ENCODE measurements around the gene ACSL5. TPM values are rescaled to one million over a fixed set of nuclear protein-coding genes. Genes with fewer than 3 reads are reported as not detected.
"Not testable (repeated sequence)": the region's sequence is repeated elsewhere in the genome, so short reads cannot be mapped to it uniquely, and the experiment has no call there.

Gene ACSL5
- polyA plus RNA-seq, 3 donors: 4.1 to 5.5 (median 5.3) TPM

DNA sequence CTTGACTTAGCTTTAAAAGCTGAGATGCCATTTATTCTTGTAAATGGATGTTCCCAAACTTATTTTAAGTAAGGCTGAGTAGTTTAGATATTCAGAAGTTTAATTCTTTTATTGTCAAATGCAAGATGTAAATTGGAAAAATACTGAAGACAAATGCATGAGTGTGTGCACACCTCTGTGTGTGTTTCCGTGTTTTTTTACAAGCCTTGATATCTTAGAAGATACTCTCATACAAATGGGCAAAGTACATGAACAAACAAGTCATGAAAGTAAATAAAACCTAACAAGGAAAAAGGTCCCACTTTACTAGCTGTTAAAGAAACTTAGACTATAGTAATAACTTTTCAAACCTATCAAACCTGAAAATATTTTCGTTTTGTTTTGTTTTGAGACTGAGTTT is 29.0 kb downstream of the ACSL5 start:
- DNase-seq: no peak

DNA sequence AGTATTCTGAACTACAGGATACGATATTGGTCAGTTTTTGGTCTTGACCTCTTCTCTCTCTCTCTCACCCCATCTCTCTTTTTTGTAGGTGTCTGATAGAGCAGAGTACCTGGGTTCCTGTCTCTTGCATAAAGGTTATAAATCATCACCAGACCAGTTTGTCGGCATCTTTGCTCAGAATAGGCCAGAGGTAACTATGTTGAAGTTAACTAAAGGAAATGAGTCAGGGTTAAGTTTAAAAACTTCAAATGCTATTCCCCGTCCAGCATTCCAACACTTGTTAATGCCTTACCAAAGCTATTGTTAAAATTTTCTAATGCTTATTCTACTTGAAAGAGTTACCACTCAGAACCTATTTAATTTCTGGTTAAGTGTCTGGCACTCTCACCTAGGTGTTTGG is 30.7 kb downstream of the ACSL5 start:
- no peak for DNase-seq

DNA sequence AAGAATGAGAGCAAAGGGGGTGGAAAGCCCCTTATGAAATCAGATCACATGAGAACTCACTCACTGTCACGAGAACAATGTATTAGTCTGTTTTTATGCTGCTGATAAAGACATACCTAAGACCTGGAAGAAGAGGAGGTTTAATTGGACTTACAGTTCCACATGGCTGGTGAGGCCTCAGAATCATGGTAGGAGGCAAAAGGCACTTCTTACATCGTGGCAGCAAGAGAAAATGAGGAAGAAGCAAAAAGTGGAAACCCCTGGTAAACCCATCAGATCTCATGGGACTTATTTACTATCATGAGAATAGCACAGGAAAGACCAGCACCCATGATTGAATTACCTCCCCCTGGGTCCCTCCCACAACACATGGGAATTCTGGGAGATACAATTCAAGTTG is 32.9 kb downstream of the ACSL5 start:
- not testable (repeated sequence) for DNase-seq

DNA sequence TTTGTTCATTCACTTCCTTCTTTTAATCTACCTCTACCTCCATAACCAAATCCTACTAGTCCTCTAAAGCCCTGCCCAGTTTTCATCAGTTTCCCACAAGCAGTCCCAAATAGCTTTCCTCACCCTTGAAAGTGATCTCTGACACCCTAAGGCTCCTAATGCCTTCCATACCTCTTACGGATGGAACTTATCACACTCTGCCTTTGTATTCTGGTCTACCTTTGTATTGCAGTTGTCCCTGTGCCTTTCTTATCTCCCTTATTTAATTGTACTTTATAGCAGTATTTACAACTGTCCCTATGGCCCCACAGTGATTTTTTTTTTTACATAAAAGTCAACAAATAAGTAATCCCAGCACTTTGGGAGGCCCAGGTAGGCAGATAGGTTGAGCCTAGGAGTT is 33.8 kb downstream of the ACSL5 start:
- no peak for DNase-seq

DNA sequence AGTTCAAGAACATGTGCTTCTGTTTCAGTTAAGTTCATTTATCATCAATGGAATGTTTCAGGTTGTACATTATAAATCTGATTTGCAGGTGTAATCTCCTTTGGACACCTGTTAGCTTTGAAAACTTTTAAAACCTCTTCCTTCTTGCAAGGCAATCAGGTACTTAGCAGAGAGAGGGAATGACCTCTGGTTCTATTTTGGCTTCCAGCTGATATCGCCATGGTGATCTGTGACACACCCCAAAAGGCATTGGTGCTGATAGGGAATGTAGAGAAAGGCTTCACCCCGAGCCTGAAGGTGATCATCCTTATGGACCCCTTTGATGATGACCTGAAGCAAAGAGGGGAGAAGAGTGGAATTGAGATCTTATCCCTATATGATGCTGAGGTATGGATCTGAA is 35.4 kb downstream of the ACSL5 start:
- no peak for DNase-seq

DNA sequence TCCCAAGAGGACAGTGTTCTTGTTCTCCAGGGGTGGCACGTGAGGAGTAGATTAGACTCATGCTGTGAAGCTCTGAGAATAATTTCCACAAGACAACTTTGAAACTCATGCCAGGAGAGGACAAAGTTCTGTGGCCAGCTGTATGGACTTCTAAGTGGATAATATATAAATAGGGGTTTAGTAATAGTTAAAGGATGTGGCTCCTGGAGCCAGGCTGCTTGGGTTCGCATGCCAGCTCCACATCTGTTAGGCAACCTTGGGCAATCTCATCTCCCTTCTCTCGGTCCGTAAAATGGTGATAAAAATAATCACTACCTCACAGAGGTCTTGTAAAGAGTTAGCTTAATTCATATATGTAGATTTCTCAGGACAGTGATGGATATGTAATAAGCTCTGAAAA is 35.8 kb downstream of the ACSL5 start:
- no peak for DNase-seq

DNA sequence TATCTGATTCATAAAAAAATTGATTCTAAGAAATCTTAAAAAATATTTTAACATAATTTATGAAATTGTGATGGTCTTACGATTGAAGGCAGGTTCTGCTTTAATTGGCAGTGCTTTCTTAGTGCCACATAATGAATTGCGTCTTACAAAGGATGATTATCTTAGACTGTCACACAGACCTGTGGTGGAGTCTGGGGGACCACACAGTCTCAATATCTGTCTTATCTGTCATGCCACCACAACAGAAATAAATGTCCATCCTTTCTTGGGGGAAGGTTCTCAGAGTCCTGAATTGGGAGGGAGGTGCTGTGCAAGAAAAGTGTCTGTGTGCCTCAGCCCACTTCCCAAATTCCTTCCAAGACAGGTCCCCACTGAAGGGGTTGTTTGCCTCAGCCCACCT is 38.8 kb downstream of the ACSL5 start:
- DNase-seq: no peak

DNA sequence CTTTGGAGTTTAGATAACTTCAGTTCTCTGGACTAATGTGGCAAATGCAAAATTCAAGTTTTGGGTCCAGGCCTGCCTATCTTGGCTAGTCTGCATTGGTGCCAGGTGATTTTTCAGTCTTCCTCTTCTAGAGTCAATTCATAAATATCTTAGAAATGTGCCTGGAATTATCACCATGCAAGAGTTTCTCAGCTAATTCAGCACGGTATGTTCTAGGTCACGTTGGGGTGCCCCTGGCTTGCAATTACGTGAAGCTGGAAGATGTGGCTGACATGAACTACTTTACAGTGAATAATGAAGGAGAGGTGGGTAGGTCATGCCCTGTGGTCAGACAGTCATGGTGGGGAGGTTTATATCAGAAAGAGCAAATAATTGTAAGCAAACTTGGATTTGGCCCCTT is 47.8 kb downstream of the ACSL5 start:
- DNase-seq: no peak

DNA sequence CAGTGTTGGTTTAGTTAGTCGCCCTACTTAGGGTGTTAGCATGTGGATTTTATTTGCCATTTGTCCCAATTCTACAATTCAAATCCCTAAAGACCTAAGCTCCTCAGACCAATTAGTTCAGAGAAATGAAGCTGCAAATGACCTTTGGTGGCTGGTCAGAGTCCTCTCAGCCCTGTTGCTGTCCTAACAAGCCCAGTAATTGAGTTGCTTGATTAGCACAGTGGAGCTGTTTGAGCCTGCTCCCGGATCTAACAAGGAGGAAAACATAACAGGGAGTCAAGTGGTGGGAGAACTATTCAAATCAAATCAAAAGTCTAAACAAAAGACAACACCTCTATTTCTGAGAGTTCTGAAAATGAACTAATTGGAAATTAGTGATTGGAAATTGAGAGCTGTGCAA is 50.7 kb downstream of the ACSL5 start:
- DNase-seq: no peak

DNA sequence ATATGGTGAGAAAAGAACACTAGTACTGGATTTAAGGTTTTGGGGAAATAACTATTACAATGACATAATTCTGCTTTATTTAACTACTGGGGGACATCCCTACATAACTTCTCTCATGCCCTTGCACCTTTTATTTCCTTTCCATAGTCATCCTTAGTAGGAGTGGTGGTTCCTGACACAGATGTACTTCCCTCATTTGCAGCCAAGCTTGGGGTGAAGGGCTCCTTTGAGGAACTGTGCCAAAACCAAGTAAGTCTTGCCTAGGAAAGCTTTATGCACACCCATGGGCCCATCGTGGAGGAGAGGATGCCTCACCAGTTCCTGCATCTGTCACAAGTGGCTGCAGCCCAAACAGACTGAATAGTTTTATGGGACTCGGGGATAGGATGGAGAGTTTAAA is 52.2 kb downstream of the ACSL5 start:
- no peak for DNase-seq

DNA sequence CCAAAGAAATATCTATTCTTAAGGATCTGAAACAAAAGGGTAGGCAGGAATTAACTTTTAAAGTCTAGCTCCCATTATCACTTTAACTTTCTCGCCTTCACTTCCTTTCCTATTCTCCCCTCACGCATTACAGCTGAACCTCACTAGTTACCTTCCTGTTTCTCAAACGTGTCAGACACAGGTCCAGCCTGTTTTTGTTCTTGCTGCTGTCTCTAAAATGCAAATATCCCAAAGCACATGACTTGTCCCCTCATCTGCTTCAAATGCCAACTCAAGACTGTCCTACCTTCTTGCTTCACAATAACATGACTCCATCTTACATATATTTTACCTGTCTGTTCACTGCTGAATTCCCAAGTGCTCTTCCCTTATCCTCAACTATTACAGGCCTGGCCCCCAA is 55.2 kb downstream of the ACSL5 start:
- no peak for DNase-seq

DNA sequence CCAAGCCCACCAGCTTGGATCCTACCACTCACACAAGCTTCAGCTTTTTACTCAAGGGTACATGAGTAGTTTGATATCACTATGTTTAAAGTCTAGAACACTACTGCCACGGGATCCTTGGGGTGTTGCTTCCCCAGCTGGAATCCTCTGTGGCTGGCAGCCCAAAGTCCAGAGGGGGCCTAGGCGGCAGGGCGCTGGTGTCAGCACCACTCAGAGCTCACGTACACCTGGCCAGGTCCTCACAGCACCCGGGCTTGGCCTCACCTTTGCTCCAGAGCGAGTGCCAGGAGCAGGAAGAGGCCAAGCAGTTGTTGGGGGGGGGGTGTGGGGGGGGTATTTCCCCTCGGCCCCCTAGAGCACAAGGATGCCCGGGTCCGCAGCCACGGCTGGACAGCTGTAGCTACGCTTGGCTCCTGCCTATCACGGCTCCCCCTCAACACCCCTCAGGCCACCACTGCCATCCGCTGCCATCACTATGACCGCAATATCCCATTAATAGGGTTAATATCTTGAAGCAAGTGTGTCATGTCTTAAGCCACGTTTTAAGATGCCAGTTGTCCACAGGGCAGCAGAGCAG is 55.8 kb downstream of the ACSL5 start:
- no peak for DNase-seq

DNA sequence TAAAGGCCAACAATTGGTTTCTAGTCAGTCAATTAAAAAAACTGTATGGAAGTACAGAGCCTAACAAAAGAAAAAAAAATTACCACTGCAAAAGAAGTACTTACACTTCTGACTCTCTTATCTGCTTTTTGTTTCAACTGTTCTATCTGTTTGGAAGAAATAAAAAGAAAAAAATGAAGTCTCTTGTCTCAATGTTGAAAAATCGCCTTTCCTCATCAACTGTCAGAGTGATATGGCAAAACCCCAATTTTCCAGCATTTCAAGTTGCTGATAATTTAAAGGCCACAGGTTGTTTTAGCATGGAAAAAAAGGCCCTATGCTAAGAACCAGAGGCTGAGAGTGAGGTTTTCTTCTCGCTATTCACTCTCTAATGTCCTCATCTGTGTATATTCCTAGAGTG is 59.2 kb downstream of the ACSL5 start:
- DNase-seq: no peak

DNA sequence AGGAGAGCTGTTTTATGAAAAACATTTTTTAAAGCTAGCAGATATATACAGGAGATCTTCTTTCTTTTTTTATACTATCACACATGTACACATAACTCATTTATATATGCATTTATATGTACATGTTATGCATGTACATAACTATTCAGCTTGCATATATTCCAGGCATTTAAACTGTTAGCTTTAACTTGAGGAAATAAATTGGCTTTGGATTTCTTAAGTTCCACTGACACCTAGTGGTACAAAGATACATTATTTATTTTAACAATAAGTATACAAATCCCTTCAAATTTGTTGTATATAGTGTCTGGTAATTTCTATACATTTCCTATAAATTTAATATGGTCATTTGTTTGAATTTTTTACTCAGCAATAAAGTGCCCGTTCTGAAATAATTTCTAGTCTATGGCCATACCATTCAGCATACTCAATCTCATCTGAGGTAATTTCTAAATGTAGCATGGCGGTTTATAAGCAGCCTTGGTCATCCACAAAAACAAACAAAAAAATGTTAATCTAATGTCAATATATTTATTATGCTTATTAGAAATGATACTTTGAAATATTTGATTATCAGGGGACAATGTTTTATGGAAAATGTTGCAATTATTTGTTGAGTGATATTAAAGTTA is 61.2 kb downstream of the ACSL5 start:
- peak; percentile 16 for DNase-seq

DNA sequence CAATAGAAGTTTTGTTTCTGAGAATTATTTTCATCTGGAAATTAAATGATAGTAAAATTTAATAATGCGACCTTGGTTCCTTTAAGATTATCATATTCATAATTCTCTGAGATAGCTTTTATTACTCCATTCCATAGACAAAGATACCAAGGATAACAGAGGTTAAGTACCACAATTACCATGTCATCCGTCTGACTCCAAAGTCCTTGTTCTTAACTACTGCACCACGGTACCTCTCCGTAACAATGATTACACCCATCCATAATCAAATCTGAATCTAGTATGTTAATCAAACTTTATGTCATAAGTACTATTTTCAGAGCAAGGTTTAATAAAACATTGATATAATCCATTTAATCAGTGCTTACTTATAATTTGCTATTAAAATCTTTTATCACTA is 64.4 kb downstream of the ACSL5 start:
- DNase-seq: no peak

DNA sequence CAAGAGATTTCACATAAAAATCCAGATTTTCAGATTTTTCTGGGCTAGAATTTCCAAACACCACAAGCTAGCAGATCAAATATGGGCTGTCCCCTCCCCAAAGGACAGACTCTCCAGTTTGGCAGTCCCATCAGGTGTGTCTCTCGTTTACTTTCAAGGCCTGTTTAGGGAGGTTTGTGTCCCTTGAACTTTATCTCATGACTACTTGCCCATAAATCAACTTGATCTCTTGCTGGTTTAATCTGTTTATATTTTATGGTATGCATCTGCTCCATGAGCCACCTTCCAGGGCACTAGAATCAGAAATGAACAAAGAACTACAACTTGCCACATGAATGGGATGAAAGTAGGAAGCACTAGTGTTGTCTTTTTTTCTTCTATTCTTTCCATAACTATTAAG is 67.6 kb downstream of the ACSL5 start:
- DNase-seq: no peak

DNA sequence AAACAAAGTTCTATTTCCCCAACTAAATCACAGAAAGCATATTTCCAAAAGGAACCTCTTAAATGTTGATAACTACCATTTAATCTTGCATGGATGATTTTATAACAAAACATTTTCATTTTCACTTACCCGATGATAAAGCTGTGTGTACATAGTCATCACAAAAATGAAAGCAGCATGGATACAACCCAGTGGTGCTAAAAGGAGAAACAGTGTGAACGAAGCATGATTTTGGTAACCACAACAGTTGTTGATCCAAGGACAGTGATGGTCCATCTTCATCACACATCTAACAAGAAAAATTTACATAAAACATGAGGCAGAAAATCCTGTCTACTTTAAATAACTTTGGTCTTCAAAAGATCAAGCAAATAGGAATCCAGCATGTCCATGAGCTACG is 68.1 kb downstream of the ACSL5 start:
- DNase-seq: no peak

DNA sequence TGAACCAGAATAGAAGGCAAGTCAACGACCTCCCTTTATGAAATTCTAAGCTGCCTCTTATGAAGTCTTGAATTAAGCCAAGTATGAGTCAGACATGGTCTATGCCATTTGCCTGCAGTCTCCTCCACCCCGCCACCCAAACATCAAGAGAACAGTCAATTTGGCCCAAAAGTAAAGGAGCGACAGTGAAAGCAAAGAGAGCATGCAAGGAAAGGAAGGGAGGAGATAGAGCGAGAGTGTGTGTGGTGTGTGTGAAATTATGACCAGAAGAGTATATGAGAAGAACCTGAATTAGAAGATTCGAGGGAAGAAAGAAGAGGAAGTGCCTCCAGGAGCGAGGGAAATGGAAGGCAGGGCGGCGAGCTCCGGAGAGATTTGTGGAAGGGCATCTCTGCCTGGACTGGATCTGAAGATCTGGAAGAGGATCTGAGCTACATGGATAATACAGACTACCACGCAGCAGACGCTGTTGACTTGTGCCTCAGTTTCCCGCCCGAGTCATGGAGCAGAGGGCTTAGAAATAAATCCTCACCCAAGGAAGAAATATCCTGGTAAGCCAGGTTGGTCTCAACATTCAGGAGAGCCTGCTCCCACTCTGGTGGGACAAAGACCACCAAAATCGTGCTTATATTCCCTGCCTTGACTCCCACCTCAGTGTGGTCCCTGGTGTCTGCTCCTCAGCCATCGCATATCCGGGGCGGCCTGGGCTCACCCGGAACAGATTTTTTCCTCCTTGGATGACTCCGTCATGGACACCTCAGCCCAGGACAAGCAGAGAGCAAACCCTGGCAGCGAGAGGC is 72.3 kb downstream of the ACSL5 start:
- DNase-seq: no peak

DNA sequence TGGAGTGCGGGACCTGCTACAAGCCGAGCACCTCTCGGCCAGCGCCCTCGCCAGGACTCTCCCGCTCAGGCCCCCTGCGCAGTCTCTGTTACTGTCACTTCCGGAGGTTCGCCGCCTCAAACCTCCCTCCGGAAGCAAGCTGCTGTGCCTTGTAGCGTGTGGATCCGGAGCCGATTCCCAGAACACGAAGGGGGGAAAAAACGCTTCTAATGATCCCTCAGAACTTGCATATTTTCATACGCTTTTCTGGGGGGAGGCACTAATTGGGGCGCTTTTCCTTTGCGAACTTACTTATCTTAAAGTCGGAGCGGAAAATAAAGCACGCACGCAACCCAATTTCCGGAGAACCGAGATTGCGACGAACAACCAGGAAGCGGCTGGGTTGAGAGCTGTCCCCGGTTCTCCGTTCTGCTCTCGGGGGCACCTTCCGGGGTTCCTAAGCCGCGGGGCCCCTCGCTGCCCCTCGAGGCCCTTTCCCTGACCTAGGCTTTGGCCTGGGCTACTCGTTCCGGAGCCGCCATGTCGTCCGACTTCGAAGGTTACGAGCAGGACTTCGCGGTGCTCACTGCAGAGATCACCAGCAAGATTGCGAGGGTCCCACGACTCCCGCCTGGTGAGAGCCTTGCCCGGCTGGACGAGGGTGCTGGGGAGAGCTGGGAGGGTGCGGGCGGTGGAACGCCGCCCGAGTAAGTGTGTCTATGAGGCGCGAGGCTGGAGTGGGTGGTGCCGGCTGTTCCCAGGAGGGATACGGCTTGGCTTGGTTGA is 73.1 kb downstream of the ACSL5 start, which contains the start of the genes VTI1A and ZDHHC6:
Gene VTI1A (plus strand): TSS at position 361 of the 765 bp plus-strand sequence. CDS start 159 bp downstream, at position 520.
Gene ZDHHC6 (minus strand): TSS at position 60 of the 765 bp plus-strand sequence. CDS start 1,478 bp downstream, outside the sequence.
- peak; percentile 88 for DNase-seq

DNA sequence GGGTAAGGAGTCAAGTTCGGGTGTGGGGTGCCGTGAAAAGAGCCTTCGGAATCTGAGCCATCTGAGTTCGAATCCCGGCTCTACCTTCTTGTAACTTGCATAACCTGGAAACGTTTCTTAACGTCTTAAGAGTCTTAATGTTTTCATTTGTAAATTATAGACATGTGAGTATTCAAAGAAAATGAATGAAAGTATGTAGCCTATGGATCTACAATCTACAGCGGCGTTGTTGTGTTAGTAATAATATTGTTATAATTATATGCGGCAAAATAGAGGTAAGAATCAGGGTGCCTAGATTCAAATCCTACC is 73.7 kb downstream of the ACSL5 start:
- DNase-seq: no peak

DNA sequence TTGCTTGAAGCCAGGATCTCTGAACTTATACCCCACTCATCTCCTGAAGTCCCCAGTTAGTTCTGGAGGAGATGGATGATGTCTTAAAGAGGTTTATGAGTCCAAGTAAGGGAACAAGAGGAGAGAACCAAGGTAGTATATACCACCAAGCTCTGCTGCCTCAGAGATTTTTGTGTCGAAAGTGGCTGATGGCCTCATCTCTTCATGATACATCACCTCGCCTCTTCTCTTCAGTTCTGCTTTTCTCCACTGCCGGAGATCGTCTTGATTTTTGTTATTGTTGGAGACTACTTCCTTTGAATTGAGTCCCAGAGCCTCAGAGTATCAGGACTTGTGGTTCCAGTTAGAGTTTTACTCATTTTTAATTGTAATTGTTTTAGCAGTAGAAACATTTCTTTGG is 75.0 kb downstream of the ACSL5 start:
- no peak for DNase-seq

DNA sequence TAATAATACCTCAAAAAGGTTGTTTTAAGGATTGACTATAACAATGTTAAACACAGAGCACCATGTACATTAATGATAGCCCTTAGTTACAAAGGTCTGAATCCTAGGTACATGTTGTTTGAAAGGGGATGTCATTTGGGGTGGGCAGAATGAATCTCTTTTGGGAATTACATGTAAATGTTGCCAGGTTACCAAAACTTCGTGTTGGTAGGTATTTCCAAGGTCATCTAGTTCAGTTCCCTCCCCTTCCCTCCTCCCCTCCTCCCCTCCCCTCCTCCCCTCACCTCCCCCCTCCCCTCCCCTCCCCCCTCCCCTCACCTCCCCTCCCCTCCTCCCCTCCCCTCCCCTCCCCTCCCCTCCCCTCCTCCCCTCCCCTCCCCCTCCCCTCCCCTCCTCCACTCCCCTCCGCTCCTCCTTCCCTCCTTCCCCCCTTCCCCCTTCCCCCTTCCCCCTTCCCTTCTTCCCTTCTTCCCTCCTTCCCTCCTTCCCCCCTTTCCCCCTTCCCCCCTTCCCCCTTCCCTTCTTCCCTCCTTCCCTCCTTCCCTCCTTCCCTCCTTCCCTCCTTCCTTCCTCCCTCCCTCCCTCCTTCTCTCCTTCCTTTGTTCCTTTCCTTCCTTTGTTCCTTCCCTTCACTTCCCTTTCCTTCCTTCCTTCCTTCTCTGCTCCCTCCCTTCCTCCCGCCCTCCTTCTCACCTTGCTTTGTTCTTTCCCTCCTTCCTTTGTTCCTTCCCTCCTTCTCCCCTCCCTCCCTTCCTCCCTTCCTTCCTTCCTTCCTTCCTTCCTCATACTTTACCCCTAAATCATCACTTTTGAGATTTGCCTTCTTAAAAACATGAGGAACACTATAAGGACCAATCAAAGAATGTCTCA is 81.2 kb downstream of the ACSL5 start:
- no peak for DNase-seq
